ENCODE results near the gene NRF1.

- no peak for TF ChIP-seq CBX3 (IDR thresholded peaks at IDR 0.05; ENCODE audit: borderline replicate concordance, low read depth)
- no peak for TF ChIP-seq IRF3 (IDR thresholded peaks at IDR 0.05)
These were observed 153.8 kb downstream of the NRF1 start for GRCh38 chr7:129765352-129765751.
